CD14-positive monocyte (primary cell): ENCODE results near the gene FGF7. TPM values are rescaled to one million over a fixed set of nuclear protein-coding genes. Genes with fewer than 3 reads are reported as not detected.

Experiments
- DNase-seq, 3 donors: peaks; one replicate each; pipeline ENCODE4 v3.0.0-alpha.2; 2011 to 2022
- H2AFZ ChIP-seq: 2 replicates; pipeline ENCODE4 v1.6.0; 2012; ENCODE audit warnings: mild to moderate bottlenecking, low read depth, low read length, inconsistent platforms; ENCODE audit not compliant: insufficient read depth, poor library complexity, severe bottlenecking
- H3K27ac ChIP-seq, 2 donors: 1 replicate in 1 of 2; 2 replicates in 1 of 2; pipeline ENCODE4 v1.5.1; 2012 to 2013; ENCODE audit warnings: low read length in 2 of 2, control low read depth in 1 of 2, inconsistent platforms in 1 of 2, low read depth in 1 of 2, mild to moderate bottlenecking in 1 of 2
- H3K27me3 ChIP-seq, 2 donors: one replicate each; pipeline versions ENCODE4 v1.6.0 to v1.6.1; 2011 to 2013; ENCODE audit warnings: low read length in 2 of 2; ENCODE audit not compliant: control insufficient read depth in 2 of 2, insufficient read depth in 2 of 2
- H3K36me3 ChIP-seq, 2 donors: replicated peaks in 1 of 2; 1 replicate in 1 of 2; 2 replicates in 1 of 2; pipeline versions ENCODE4 v1.5.1 to v1.6.1; 2012 to 2013; ENCODE audit warnings: low read length in 2 of 2, control low read depth in 1 of 2, inconsistent platforms in 1 of 2, mild to moderate bottlenecking in 1 of 2; ENCODE audit not compliant: insufficient read depth in 2 of 2, control insufficient read depth in 1 of 2
- H3K4me1 ChIP-seq, 2 donors: 1 replicate in 1 of 2; 2 replicates in 1 of 2; pipeline versions ENCODE4 v1.5.1 to v1.6.1; 2012 to 2013; ENCODE audit warnings: low read length in 2 of 2, control low read depth in 1 of 2, inconsistent platforms in 1 of 2, mild to moderate bottlenecking in 1 of 2, moderate library complexity in 1 of 2; ENCODE audit not compliant: insufficient read depth in 2 of 2, control insufficient read depth in 1 of 2
- H3K4me2 ChIP-seq: replicated peaks from 2 replicates; pipeline ENCODE3; 2012; ENCODE audit warnings: low read length, moderate library complexity, mild to moderate bottlenecking; ENCODE audit not compliant: poor library complexity, severe bottlenecking; ENCODE audit errors: extremely low read depth
- H3K4me3 ChIP-seq, 3 experiments: fragments of 200-600 bp in 1 of 3; sonication (generic) in 1 of 3; replicated peaks in 1 of 3; 1 replicate in 2 of 3; 2 replicates in 1 of 3; pipeline ENCODE4 v1.5.1; 2011 to 2013; ENCODE audit warnings: low read length in 3 of 3, mild to moderate bottlenecking in 3 of 3, control low read depth in 2 of 3, low read depth in 2 of 3, inconsistent platforms in 1 of 3, moderate library complexity in 1 of 3
- H3K79me2 ChIP-seq: 2 replicates; pipeline ENCODE4 v1.6.0; 2012; ENCODE audit warnings: mild to moderate bottlenecking, control low read depth, inconsistent platforms, low read length, moderate library complexity; ENCODE audit not compliant: insufficient read depth
- H3K9ac ChIP-seq: 2 replicates; pipeline ENCODE4 v1.6.0; 2017; ENCODE audit warnings: low read length, mild to moderate bottlenecking; ENCODE audit not compliant: insufficient read depth, poor library complexity, severe bottlenecking
- H3K9me3 ChIP-seq, 2 donors: replicated peaks in 1 of 2; 1 replicate in 1 of 2; 2 replicates in 1 of 2; pipeline versions ENCODE4 v1.5.1 to v1.6.1; 2012 to 2013; ENCODE audit warnings: low read length in 2 of 2, control low read depth in 1 of 2; ENCODE audit not compliant: control insufficient read depth in 1 of 2, insufficient read depth in 1 of 2
- H4K20me1 ChIP-seq: 2 replicates; pipeline ENCODE4 v1.6.0; 2012; ENCODE audit warnings: mild to moderate bottlenecking, low read length, control low read depth, moderate library complexity; ENCODE audit not compliant: insufficient read depth
- H3K27ac Mint-ChIP-seq, 7 donors: one replicate each; pipeline ENCODE4 v1.8.0; 2020; ENCODE audit warnings: mild to moderate bottlenecking in 7 of 7, mixed read lengths in 7 of 7, moderate library complexity in 6 of 7, inconsistent platforms in 2 of 7
- H3K27me3 Mint-ChIP-seq, 3 donors: one replicate each; pipeline ENCODE4 v1.8.0; 2021 to 2022; ENCODE audit warnings: low read depth in 3 of 3, mild to moderate bottlenecking in 3 of 3, mixed read lengths in 3 of 3, moderate library complexity in 3 of 3, inconsistent platforms in 1 of 3
- H3K36me3 Mint-ChIP-seq, 2 donors: one replicate each; pipeline ENCODE4 v1.8.0; 2020; ENCODE audit warnings: mixed read lengths in 2 of 2, inconsistent platforms in 1 of 2, mild to moderate bottlenecking in 1 of 2
- H3K4me1 Mint-ChIP-seq: one replicate; pipeline ENCODE4 v1.8.0; 2020; ENCODE audit warnings: mild to moderate bottlenecking, mixed read lengths
- H3K4me3 Mint-ChIP-seq, 2 donors: one replicate each; pipeline ENCODE4 v1.8.0; 2020; ENCODE audit warnings: mild to moderate bottlenecking in 2 of 2, mixed read lengths in 2 of 2, moderate library complexity in 1 of 2
- H3K9me3 Mint-ChIP-seq, 7 donors: one replicate each; pipeline ENCODE4 v1.8.0; 2020 to 2022; ENCODE audit warnings: mixed read lengths in 7 of 7, mild to moderate bottlenecking in 6 of 7, moderate library complexity in 6 of 7, inconsistent platforms in 2 of 7
- CTCF ChIP-seq: fragments of 200-600 bp; IDR thresholded peaks from one replicate; pipeline ENCODE4 v1.8.0; 2022; ENCODE audit warnings: antibody characterized with exemption, mild to moderate bottlenecking
- WGBS: methylation state at CpG from one replicate; pipeline ENCODE4 v1.1.5; 2013; ENCODE audit warnings: missing lambda C conversion rate; ENCODE audit not compliant: insufficient coverage; 5-methylcytosine and 5-hydroxymethylcytosine counted together
- intact Hi-C, 2 donors: fragments of 100-400 bp; cut with micrococcal nuclease; formaldehyde crosslinking; loops; one replicate each; pipeline versions ENCODE4 v1.15.0 to v1.15.1; 2023
- polyA plus RNA-seq, 3 donors: library from polyadenylated mRNA; depleted of rRNA in 1 of 3; unstranded in 2 of 3; stranded (reverse) in 1 of 3; fragments of 300-500 nt in 2 of 3; fragments of >200 nt in 1 of 3; fragmentation: Illumina TruSeq in 2 of 3; gene quantifications; 1 replicate in 2 of 3; 2 replicates in 1 of 3; pipeline ENCODE4 v1.2.3, GENCODE V29; 2012 to 2021

FGF7 gene
- polyA plus RNA-seq, 3 donors, result not detected

GRCh38 chr15:49452595-49452994 lies 29.6 kb downstream of the FGF7 start:
- Histone ChIP-seq H3K79me2 (no peaks in the 10 kb centered on the region), H3K4me1 (no peaks in the 10 kb centered on the region), H3K4me2 (no peak overlapping the region), H3K9ac (no peak overlapping the region), H3K36me3 (no peaks in the 10 kb centered on the region), H3K9me3 (no peaks in the 10 kb centered on the region), H2AFZ (no peak overlapping the region), H4K20me1 (no peaks in the 10 kb centered on the region), H3K27me3 (no peaks in the 10 kb centered on the region), H3K27ac (no peak overlapping the region), H3K4me3 (no peak overlapping the region)
- no peaks in the 10 kb centered on the region for H3K4me1 Mint-ChIP-seq
- intact Hi-C loops, result no loop called here
- WGBS, result no CpG with 5 or more reads among the region's 1 CpG
- TF ChIP-seq CTCF, result no peak
- H3K9me3 Mint-ChIP-seq, result peaks cover 0 to 2% (median 0%) of the 10 kb centered on the region in 7 donors
- no peaks in the 10 kb centered on the region for H3K36me3 Mint-ChIP-seq
- H3K27me3 Mint-ChIP-seq, result no peaks in the 10 kb centered on the region
- H3K27ac Mint-ChIP-seq, result no peak overlapping the region
- H3K4me3 Mint-ChIP-seq, result no peak overlapping the region
- DNase-seq, result no peak

GRCh38 chr15:49456166-49456565 lies 33.1 kb downstream of the FGF7 start:
- Histone ChIP-seq H3K36me3 (no peaks in the 10 kb centered on the region), H3K79me2 (no peaks in the 10 kb centered on the region), H3K4me2 (no peak overlapping the region), H3K9me3 (no peaks in the 10 kb centered on the region), H2AFZ (no peak overlapping the region), H3K4me3 (no peak overlapping the region), H3K4me1 (peaks cover 4 to 5% of the 10 kb centered on the region in 2 donors), H4K20me1 (no peaks in the 10 kb centered on the region), H3K9ac (no peak overlapping the region), H3K27ac (no peak overlapping the region), H3K27me3 (no peaks in the 10 kb centered on the region)
- peaks cover 4% of the 10 kb centered on the region for H3K4me1 Mint-ChIP-seq
- intact Hi-C loops, result no loop called here
- no peak for DNase-seq
- no peak overlapping the region for H3K4me3 Mint-ChIP-seq
- no peak for TF ChIP-seq CTCF
- H3K36me3 Mint-ChIP-seq, result no peaks in the 10 kb centered on the region
- no peaks in the 10 kb centered on the region for H3K27me3 Mint-ChIP-seq
- no peak overlapping the region for H3K27ac Mint-ChIP-seq
- H3K9me3 Mint-ChIP-seq, result peaks cover 0 to 2% (median 0%) of the 10 kb centered on the region in 7 donors
